OCI-LY3 (cell line): ENCODE results near the gene DNAAF5.

ENCODE experiments used
- EZH2phosphoT487 ChIP-seq: fragments of 200-600 bp; shearing (Covaris generic); IDR thresholded peaks from 2 replicates; pipeline ENCODE4 v1.6.1; 2018; ENCODE audit warnings: antibody characterized with exemption, mixed run types, low read depth
- TF ChIP-seq, protein P1 (sequence below): fragments of 200-600, 300-600 bp; sonication (generic); IDR thresholded peaks from 2 replicates; pipeline ENCODE4 v1.5.1; 2014; ENCODE audit warnings: antibody characterized with exemption, low read length, low read depth

DNA sequence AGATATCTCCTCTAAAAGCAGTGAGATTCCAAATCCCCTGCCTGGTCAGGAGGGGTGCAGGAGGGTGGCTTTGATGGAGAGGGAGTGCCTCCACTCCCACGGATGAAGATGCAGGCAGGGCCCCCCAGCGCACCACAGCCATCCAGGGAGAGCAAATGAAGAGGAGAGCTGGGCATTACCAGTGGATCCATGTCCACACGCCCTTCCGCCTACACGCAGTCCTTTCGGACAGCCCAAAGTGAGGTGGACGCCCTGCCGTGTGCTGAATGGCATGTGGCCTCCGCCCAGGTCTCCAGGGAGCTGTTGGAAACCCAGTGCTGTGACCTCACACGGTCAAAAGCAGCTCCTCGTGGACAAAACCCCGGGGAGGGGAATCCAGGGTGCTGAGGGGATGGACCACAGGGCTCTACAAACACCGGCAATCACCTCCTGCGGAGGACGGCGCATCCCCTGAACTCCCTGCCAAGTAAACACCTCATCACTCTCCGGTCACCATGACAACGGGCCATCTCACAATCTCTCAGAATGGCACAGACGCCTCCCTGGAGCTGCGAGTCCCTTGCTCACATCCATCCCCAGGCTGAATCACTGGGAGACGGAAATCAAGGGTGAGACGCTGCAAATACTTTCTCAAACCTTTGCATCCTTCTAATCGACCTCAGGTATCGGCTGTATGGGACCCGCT, 35.0 kb upstream of the DNAAF5 start:
- TF ChIP-seq, protein P1, sequence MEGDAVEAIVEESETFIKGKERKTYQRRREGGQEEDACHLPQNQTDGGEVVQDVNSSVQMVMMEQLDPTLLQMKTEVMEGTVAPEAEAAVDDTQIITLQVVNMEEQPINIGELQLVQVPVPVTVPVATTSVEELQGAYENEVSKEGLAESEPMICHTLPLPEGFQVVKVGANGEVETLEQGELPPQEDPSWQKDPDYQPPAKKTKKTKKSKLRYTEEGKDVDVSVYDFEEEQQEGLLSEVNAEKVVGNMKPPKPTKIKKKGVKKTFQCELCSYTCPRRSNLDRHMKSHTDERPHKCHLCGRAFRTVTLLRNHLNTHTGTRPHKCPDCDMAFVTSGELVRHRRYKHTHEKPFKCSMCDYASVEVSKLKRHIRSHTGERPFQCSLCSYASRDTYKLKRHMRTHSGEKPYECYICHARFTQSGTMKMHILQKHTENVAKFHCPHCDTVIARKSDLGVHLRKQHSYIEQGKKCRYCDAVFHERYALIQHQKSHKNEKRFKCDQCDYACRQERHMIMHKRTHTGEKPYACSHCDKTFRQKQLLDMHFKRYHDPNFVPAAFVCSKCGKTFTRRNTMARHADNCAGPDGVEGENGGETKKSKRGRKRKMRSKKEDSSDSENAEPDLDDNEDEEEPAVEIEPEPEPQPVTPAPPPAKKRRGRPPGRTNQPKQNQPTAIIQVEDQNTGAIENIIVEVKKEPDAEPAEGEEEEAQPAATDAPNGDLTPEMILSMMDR: no peak
- TF ChIP-seq EZH2phosphoT487: no peak
